K562 (cell line): ENCODE data around the gene LDAH. TPM values are rescaled to one million over a fixed set of nuclear protein-coding genes. Genes with fewer than 3 reads are reported as not detected.

Experiments used
- ATAC-seq: fragments of 200-7000 bp; cut with Tn5 transposase; 3 replicates; pipeline ENCODE4 v1.9.1; 2020; ENCODE audit warnings: moderate library complexity
- BruUV-seq: library from RNA; stranded (reverse); fragments of 400-500 nt; replicated peaks from 2 replicates; lab custom pipeline; 2021; lab: Mats Ljungman, UMichigan
- CTCF ChIA-PET: fragments of 300-600 bp; formaldehyde crosslinking; extraction: SDS; loops from one replicate; lab custom pipeline; 2021; ENCODE audit warnings: low intra/inter-chr PET ratio; lab: Yijun Ruan, JAX
- POLR2A ChIA-PET: fragments of 300-600, 350-650 bp; sonication (Branson Sonifier 250); formaldehyde crosslinking; extraction: SDS; loops from one replicate; lab custom pipeline; 2021; ENCODE audit warnings: antibody characterized with exemption, inconsistent platforms; lab: Yijun Ruan, JAX
- DNase-seq, 4 experiments: peaks; one replicate each; pipeline versions ENCODE4 v3.0.0 to v3.0.0-alpha.2; 2011 to 2018; ENCODE audit warnings: low spot score in 3 of 4, mixed read lengths in 3 of 4; ENCODE audit errors: extremely low read depth in 1 of 4
- FAIRE-seq: peaks from 2 replicates; lab custom pipeline; 2011; peaks lifted over from hg19 to GRCh38; lab: Jason Lieb, UNC
- H2AFZ ChIP-seq: 2 replicates; pipeline ENCODE4 v1.6.0; 2011; ENCODE audit warnings: low read depth, low read length, control low read depth, inconsistent platforms
- H3K27ac ChIP-seq: fragments of 200-600 bp; 3 replicates; pipeline ENCODE4 v1.8.0; 2011; ENCODE audit warnings: low read depth, mild to moderate bottlenecking, control low read depth, inconsistent platforms, low read length, moderate library complexity, mixed read lengths; ENCODE audit errors: extremely low read depth
- H3K27me3 ChIP-seq, 2 experiments: fragments of 300-600 bp in 1 of 2; 2 replicates in 1 of 2; 3 replicates in 1 of 2; pipeline versions ENCODE4 v1.6.0 to v1.8.0; 2011; ENCODE audit warnings: inconsistent platforms in 2 of 2, low read length in 2 of 2, mild to moderate bottlenecking in 1 of 2, mixed read lengths in 1 of 2, moderate library complexity in 1 of 2; ENCODE audit not compliant: control insufficient read depth in 2 of 2, insufficient read depth in 2 of 2
- H3K36me3 ChIP-seq: fragments of 300-600 bp; 3 replicates; pipeline ENCODE4 v1.8.0; 2011; ENCODE audit warnings: mild to moderate bottlenecking, low read length, inconsistent platforms; ENCODE audit not compliant: control insufficient read depth, insufficient read depth
- H3K4me1 ChIP-seq, 2 experiments: fragments of 200-600 bp in 1 of 2; replicated peaks in 1 of 2; 2 replicates in 1 of 2; 3 replicates in 1 of 2; pipeline versions ENCODE4 v1.5.1 to v1.8.0; 2011; ENCODE audit warnings: inconsistent platforms in 2 of 2, low read length in 2 of 2, mild to moderate bottlenecking in 1 of 2, mixed read lengths in 1 of 2, moderate library complexity in 1 of 2; ENCODE audit not compliant: control insufficient read depth in 2 of 2, insufficient read depth in 2 of 2
- H3K4me2 ChIP-seq: 2 replicates; pipeline ENCODE4 v1.6.1; 2011; ENCODE audit warnings: low read length, control low read depth, inconsistent platforms, mixed read lengths; ENCODE audit not compliant: insufficient read depth
- H3K4me3 ChIP-seq: fragments of 200-600 bp; sonication (generic), shearing (Covaris generic); 2 replicates; pipeline ENCODE4 v1.5.1; 2016; ENCODE audit warnings: control low read depth, inconsistent platforms
- H3K79me2 ChIP-seq: fragments of 200-600 bp; 3 replicates; pipeline ENCODE4 v1.8.0; 2011; ENCODE audit warnings: low read length, inconsistent platforms; ENCODE audit not compliant: control insufficient read depth, insufficient read depth
- H3K9ac ChIP-seq, 2 experiments: 2 replicates each; pipeline versions ENCODE4 v1.6.0 to v1.6.1; 2011; ENCODE audit warnings: low read depth in 2 of 2, low read length in 2 of 2, control low read depth in 1 of 2, inconsistent platforms in 1 of 2, mild to moderate bottlenecking in 1 of 2, mixed read lengths in 1 of 2; ENCODE audit not compliant: insufficient read depth in 1 of 2
- H3K9me1 ChIP-seq: one replicate; pipeline ENCODE4 v1.6.0; 2011; ENCODE audit warnings: inconsistent platforms, mild to moderate bottlenecking, low read length, moderate library complexity; ENCODE audit not compliant: control insufficient read depth, insufficient read depth
- H3K9me3 ChIP-seq: replicated peaks from 2 replicates; pipeline ENCODE4 v1.5.1; 2011; ENCODE audit warnings: low read depth, low read length, inconsistent platforms; ENCODE audit not compliant: control insufficient read depth, insufficient read depth
- H4K20me1 ChIP-seq: replicated peaks from 2 replicates; pipeline ENCODE4 v1.6.1; 2011; ENCODE audit warnings: low read length, inconsistent platforms, mixed read lengths; ENCODE audit not compliant: control insufficient read depth, insufficient read depth
- CBX3 ChIP-seq, 2 experiments: IDR thresholded peaks; 1 replicate in 1 of 2; 2 replicates in 1 of 2; pipeline ENCODE4 v1.6.1; 2012; ENCODE audit warnings: inconsistent platforms in 2 of 2, low read length in 2 of 2, borderline replicate concordance in 1 of 2, control low read depth in 1 of 2
- CHD7 ChIP-seq: fragments of 200-600 bp; sonication (generic); IDR thresholded peaks from one replicate; pipeline ENCODE4 v1.6.1; 2012; ENCODE audit warnings: mild to moderate bottlenecking, low read depth, low read length, inconsistent platforms
- MEF2A ChIP-seq: IDR thresholded peaks from 2 replicates; pipeline ENCODE4 v1.6.1; 2011; ENCODE audit warnings: low read depth, mild to moderate bottlenecking, low read length, moderate library complexity; ENCODE audit not compliant: control insufficient read depth
- PHF21A ChIP-seq: fragments of 450-650 bp; IDR thresholded peaks from 2 replicates; pipeline ENCODE4 v1.6.1; 2017; ENCODE audit warnings: low read depth, borderline replicate concordance
- SMARCA5 ChIP-seq: fragments of 450-650 bp; IDR thresholded peaks from 2 replicates; pipeline ENCODE4 v1.6.1; 2016
- ZZZ3 ChIP-seq: fragments of 450-650 bp; IDR thresholded peaks from 2 replicates; pipeline ENCODE4 v1.6.1; 2016; ENCODE audit warnings: antibody characterized with exemption, mild to moderate bottlenecking, moderate library complexity
- WGBS: fragments of 100-300 bp; shearing (Covaris generic); methylation state at CpG from one replicate; pipeline ENCODE4 v1.1.6; 2016; ENCODE audit warnings: low coverage, mixed read lengths; ENCODE audit not compliant: insufficient coverage; ENCODE audit errors: missing lambda C conversion rate; 5-methylcytosine and 5-hydroxymethylcytosine counted together
- in situ Hi-C: fragments of 300-500 bp; cut with MboI; formaldehyde crosslinking; loops from 4 replicates; pipeline ENCODE4 v1.15.0; 2018; ENCODE audit warnings: inconsistent platforms, mixed read lengths
- intact Hi-C: fragments of 100-400 bp; cut with micrococcal nuclease; formaldehyde crosslinking; loops from 2 replicates; pipeline ENCODE4 v1.14.2; 2022
- polyA plus RNA-seq, 8 experiments: library from polyadenylated mRNA; depleted of rRNA in 4 of 8; stranded (reverse) in 5 of 8; unstranded in 3 of 8; fragments of >200 nt; fragmentation: Nextera tagmentation in 2 of 8; fragmentation: Illumina TruSeq in 1 of 8; extraction: Ambion mirVana in 2 of 8; extraction: Trizol in 1 of 8; gene quantifications; 2 replicates each; pipeline versions ENCODE4 v1.2.1 to v1.2.3, GENCODE V29; 2011 to 2014; ENCODE audit warnings: inconsistent platforms in 1 of 8, missing spikeins in 1 of 8
- total RNA-seq, 7 experiments: library from RNA; depleted of rRNA in 6 of 7; stranded (reverse); fragments of >200 nt in 6 of 7; fragmentation: Illumina TruSeq in 2 of 7; extraction: Trizol in 2 of 7; gene quantifications; 2 replicates each; pipeline versions ENCODE4 v1.2.1 to v1.2.3, GENCODE V29; 2011 to 2021; ENCODE audit warnings: low replicate concordance in 1 of 7
- TF ChIP-seq, protein P1 (sequence below): sonication (generic); formaldehyde crosslinking; IDR thresholded peaks from 2 replicates; pipeline ENCODE4 v1.8.1; 2023; ENCODE audit warnings: mild to moderate bottlenecking, missing genetic modification reagents

The LDAH gene
- total and polyA plus RNA-seq, 9 of the 15 experiments (the other 6 are each of a cell fraction or from before 2014, with no cell fraction given): 22.3 to 60.1 (median 40.0) TPM

GRCh38 chr2:20691076-20691734 lies 131.7 kb downstream of the LDAH start:
- Histone ChIP-seq H3K27me3 (no peaks in the 10 kb centered on the region), H3K9ac (no peak overlapping the region), H2AFZ (no peak overlapping the region), H3K9me1 (no peaks in the 10 kb centered on the region), H3K9me3 (no peaks in the 10 kb centered on the region), H3K36me3 (peaks cover 40% of the 10 kb centered on the region; the same call in 2 of the 3 replicates), H4K20me1 (no peaks in the 10 kb centered on the region), H3K27ac (no peak overlapping the region), H3K4me3 (no peak overlapping the region), H3K79me2 (no peaks in the 10 kb centered on the region), H3K4me2 (no peak overlapping the region), H3K4me1 (peaks cover 0 to 6% of the 10 kb centered on the region in 2 experiments; a peak in 2 of 5 replicates)
- 83% methylated on average over 6 of the region's 6 CpGs for WGBS
- BruUV-seq: no TSS peak
- intact Hi-C loops: no loop called here
- DNase-seq: no peak
- no peak for FAIRE-seq
- ATAC-seq: no peak
- in situ Hi-C loops: no loop called here
- ChIA-PET CTCF (no interaction called here), POLR2A (no interaction called here)
- TF ChIP-seq MEF2A (no peak), CBX3 (IDR thresholded peaks at IDR 0.05; ENCODE audit: borderline replicate concordance in 1 of 2, low read length in 2 of 2) (no peak), CHD7 (no peak), SMARCA5 (no peak), PHF21A (no peak), ZZZ3 (no peak)
- TF ChIP-seq, protein P1, sequence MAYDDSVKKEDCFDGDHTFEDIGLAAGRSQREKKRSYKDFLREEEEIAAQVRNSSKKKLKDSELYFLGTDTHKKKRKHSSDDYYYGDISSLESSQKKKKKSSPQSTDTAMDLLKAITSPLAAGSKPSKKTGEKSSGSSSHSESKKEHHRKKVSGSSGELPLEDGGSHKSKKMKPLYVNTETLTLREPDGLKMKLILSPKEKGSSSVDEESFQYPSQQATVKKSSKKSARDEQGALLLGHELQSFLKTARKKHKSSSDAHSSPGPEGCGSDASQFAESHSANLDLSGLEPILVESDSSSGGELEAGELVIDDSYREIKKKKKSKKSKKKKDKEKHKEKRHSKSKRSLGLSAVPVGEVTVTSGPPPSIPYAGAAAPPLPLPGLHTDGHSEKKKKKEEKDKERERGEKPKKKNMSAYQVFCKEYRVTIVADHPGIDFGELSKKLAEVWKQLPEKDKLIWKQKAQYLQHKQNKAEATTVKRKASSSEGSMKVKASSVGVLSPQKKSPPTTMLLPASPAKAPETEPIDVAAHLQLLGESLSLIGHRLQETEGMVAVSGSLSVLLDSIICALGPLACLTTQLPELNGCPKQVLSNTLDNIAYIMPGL (CRISPR knock-in tag): no peak
